Hematopoietic multipotent progenitor cell (in vitro differentiated cells): ENCODE data around the gene C19orf44. TPM values are rescaled to one million over a fixed set of nuclear protein-coding genes. Genes with fewer than 3 reads are reported as not detected.

ENCODE experiments used
- DNase-seq, 3 donors: peaks; one replicate each; pipeline ENCODE4 v3.0.0-alpha.2; 2011 to 2015; ENCODE audit warnings: low read depth in 2 of 3, low spot score in 2 of 3
- total RNA-seq: library from RNA; depleted of rRNA; stranded (reverse); fragments of >200 nt; gene quantifications from one replicate; pipeline ENCODE4 v1.2.3, GENCODE V29; 2012

The C19orf44 gene
- total RNA-seq, 1 donor: 3.2 TPM

DNA sequence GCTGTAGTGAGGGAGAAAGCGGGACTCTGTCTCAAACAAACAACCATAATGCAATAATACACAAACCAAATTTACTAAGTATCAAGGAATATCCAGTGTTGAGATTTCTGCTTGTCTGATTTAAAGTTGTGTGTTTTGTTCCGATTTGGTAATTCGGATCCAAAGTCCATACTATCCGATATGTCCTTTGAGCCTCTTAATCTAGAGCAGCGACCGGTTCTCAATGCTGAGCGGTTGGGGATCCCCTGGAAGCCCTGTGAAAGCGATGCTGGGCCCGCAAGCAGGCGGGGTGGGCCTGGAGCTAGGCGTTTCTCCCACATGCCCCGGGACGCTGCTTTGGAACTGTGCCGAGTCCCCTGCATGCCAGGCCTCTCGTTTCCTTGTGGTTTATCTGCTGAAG is 20.2 kb downstream of the C19orf44 start:
- DNase-seq: no peak

DNA sequence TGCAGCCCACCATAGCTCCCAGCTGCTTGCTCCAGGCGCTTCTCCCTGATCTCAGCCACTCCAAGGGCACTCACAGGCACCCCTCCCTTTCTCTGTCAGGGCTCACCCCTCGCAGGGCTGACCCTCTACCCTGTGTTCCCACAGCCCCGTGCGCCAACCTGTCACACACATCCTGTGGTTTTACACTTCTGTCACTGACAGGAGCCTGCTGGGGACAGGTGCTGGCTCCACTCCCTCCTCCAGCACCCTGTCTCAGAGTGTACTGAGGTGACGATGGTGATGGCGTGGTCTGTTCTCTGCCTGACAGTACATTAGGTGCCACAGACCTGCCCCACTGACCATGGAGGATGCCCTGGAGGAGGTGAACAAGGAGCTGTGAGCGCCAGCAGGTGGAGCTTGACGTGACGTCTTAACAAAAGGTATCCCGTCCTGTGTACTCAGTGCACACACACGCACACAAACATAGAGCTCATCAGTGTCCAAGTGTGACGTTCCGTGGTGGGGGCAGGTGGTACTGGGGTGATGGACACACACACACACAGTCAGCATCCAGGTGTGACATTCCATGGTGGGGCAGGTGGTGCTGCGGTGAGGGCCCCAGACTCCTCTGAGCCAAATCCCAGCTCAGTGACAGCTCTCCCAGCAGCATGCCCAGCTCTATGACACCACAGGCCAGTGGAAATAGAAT is 20.9 kb downstream of the C19orf44 start:
- no peak for DNase-seq

GRCh38 chr19:16518061-16518460 is 21.9 kb downstream of the C19orf44 start:
- DNase-seq: no peak

DNA sequence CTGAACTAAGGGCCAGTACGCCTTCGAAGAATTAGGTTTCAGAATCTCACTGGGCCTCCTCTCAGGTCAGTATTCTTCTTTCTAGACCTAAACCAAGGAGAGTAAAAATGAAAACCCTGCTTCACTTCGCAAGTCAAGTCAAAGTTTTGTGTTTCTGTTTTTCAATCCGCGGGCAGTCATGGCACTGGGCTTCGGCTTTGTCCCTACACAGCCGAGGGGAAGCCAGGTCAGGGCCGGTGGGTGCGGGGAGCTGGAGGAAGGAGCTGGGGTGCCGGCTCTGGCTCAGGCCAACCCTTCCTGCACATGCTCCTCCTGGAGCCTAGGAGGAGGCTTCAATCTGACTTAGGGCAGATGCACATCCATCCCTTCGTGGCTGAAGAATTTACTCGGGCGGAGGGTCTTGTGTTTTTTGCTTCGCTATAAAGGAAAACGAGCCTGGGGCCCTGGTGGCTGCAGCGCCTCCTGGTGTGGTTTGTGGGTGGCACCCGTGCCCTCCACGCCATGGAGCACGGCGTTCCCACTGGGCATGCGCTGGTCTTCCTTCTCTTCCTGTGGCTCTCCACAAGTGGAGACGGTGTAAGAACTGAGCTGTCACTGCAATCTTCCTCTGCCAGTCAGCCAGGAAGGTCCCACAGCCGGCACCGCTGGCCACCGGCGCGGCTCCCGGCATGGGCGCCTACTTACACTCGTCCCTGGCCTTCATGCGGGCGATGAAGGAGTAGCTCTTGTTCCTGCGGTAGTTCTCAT is 22.5 kb downstream of the C19orf44 start:
- DNase-seq: no peak

DNA sequence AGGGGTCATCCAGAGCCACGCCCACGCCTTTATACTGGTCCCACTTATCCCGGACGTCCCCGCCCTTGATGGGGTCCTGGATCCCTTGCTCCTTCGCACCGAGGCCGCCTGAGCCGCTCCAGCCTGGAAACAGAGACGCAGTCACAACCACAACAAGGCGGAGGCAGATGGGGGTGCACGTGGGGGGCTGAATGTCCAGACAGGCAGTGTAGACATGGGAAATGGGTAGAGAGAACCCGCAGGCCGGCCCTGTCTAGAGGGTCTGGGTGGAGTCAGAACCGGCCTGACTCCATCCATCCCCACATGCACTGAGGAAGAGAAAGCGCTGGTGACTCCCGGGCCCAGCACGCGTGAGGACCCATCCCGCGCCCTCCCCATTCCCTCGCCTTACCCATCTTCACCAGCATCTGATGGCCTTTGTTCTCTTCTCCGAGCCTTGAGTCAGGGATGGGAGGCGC is 23.1 kb downstream of the C19orf44 start:
- no peak for DNase-seq

GRCh38 chr19:16520074-16520973 is 24.1 kb downstream of the C19orf44 start:
- DNase-seq: no peak

- no peak for DNase-seq
These were observed 24.9 kb downstream of the C19orf44 start for GRCh38 chr19:16520986-16521624.

- no peak for DNase-seq
These were observed 25.6 kb downstream of the C19orf44 start for GRCh38 chr19:16521715-16522289.

- DNase-seq: no peak
These were observed 26.6 kb downstream of the C19orf44 start for GRCh38 chr19:16522559-16523377.

- DNase-seq: no peak
These were observed 29.0 kb downstream of the C19orf44 start for GRCh38 chr19:16524991-16525734.

DNA sequence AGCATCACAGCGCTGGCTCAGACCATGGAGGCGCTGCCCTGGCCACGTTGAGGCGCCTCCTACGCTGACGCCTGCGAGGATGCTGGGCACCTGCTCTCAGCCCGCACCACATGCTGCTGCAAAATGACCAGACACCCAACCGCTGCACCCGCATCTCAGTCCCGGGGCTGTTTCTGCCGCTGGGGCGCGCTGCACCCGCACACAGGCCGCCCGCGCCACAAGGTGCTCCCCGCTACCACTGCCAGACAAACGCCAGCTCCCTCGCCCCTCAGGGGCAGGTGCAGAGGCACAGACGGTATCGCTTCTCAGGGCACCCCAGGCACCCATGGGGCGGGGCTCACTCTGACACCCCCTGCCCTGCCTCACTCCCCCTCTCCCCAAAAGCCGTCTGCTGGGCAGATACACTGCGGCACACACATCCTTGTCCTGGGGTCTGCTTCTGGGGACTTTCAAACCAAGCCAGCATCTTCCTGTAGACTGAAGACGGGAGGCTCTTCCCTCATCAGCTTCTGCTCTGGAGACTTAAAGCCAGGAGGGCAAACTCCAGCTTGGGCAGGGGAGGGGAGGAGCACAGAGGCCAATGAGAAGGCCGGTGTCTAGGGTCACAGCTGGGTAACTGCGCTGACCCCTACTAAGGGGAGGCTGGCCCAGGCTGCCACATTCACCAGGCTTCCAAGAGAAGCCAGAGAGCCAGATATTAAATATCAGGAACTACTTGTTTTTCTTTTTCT is 29.7 kb downstream of the C19orf44 start:
- no peak for DNase-seq

GRCh38 chr19:16527334-16527935 is 31.2 kb downstream of the C19orf44 start:
- DNase-seq: no peak

DNA sequence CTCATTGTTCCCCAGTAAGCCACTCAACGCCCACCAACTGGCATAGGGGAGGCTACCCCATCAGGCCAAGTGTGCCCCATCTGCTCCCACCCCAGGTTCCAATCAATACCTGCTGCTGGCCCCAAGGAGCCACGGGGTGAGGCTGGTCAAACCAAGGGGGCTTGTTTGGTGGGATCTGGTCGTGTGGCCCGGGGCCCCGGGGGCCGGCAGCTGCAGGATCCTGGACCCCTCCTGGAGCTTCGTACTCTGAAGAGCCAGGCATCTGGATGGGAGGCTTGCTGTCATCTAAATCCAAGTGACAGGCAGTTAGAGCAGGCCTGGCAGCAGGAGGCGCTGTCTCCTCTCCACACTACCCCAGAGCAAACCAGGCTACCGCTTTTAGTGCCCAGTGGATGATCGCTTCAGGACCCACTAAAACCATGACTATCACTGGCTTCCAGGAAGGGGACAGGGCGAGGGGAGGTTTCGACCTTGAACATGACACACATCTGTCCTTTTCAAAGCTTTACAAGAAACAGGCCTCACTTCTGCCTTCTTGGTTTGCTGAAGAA is 31.9 kb downstream of the C19orf44 start:
- peak in 2 of 3 donors; percentile 31 to 56 for DNase-seq

- DNase-seq: no peak
These were observed 33.4 kb downstream of the C19orf44 start for GRCh38 chr19:16529466-16530144.

DNA sequence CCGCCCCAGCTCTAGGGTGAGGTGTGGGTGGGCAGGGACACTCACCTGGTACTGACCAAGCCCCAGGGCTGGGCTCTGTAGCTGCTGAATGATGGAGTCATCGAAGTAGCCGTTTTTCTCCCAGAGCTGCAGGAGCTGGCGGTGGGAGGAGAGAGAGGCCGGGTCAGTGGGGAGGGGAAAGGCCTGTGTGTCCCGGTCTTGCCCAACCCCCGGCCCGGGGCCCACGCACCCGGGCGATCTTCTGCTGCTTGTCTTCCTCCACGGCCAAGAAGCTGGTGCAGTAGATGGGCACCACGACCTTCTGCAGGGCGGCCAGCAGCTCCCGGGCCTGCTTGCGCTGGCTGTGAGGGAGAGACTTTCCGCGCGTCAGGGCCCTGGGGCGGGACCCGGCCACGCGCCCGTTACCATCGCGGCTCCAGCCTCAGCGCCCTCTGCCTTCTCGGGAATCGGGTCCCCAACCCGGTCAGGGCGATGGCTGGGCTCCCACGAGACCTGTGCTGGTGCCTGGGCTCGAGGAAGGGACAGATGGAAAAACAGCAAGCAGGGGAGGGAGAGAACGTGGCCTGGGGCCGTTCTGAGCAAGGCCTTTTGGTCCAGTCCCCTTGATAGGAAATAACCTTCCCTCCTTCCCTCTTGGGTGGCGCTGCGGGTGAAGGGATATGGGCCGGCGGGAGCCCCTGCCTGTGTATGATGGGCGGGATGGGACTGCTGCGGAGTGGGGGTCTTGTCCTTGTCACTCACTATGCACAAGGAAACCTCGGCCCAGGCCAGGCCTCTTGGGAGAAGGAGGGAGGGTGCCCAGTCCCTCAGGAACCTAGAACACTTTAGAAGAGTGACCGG is 34.6 kb downstream of the C19orf44 start:
- DNase-seq: no peak

GRCh38 chr19:16531380-16531669 is 35.1 kb downstream of the C19orf44 start:
- no peak for DNase-seq
